Measurements from ENCODE around the gene CMA1.

Gene CMA1

GRCh38 chr14:24465805-24466204, 42.3 kb downstream of the CMA1 start:
- no peak for DNase-seq (ENCODE audit: low spot score)

DNA sequence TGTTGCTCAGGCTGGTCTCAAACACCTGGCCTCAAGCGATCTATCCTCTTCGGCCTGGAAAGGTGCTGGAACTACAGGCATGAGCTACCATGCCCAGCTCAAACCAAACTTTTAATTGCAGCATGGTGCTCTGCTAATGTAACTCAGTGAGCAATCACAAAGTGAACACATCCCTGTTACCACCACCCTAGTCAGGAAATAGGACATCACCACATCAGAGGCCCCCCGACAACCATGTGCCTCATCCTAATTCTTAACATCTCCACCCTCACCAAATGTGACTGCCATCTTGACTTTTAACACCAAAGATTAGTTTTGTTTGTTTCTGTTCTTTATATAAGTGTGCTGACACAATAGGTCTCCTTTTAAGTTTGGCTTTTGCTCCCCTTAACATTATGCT, 42.7 kb downstream of the CMA1 start:
- DNase-seq (ENCODE audit: low spot score) = no peak

GRCh38 chr14:24463884-24464785, 43.9 kb downstream of the CMA1 start:
- no peak for DNase-seq (ENCODE audit: low spot score)

GRCh38 chr14:24463017-24463883, 44.8 kb downstream of the CMA1 start:
- no peak for DNase-seq (ENCODE audit: low spot score)

DNA sequence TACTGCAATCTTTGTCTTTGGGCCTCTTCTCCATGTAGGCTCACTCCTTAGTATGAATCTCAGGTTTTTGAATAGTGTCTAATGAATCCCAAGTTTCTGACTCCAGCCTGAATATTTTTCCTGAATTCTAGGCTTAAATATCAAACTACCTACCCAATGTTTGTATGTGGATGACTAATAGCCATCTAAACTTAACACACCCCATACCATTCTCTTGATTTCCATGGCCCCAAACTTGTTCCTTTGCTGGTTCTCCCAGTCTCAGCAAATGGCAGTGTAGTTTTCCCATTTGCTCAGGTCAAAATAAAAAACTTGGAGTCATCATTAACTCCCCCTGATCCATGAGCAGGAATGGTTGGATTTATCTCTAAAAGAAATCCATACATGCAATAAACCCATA, 46.7 kb downstream of the CMA1 start:
- DNase-seq (ENCODE audit: low spot score) = no peak

DNA sequence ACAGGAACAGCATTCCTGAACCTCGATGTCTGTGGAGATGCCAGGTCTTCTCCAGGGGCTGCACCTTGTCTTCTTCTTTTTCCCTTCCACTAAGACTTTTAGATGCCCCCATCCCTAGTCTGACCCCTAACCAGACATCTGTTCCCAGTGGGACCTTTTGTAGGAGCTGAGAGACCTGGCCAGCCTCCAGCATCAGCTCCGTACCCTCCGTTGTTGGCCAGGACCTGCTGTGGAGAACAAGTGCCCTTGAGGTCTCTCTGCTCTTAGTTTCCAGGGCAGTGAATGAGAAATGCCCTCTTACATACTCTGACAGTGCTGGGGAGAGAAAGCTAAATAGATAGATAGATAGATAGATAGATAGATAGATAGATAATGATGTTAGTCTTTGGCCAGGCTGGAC, 48.7 kb downstream of the CMA1 start:
- DNase-seq (ENCODE audit: low spot score) = no peak

- no peak for DNase-seq (ENCODE audit: low spot score)
These were observed 49.3 kb downstream of the CMA1 start for GRCh38 chr14:24458736-24459135.

- DNase-seq (ENCODE audit: low spot score) = peak; percentile 11
These were observed 51.1 kb downstream of the CMA1 start for GRCh38 chr14:24456980-24457379.

Measured in kidney tubule cell (primary cell).